Inferior parietal cortex (tissue), 1 donor: Measurements from ENCODE around the gene CD6.

Experiments used
- DNase-seq: peaks from one replicate; pipeline ENCODE4 v3.0.0-alpha.2; 2016; ENCODE audit errors: extremely low spot score

The CD6 gene

GRCh38 chr11:60971520-60971919 lies at the start of gene CD6:
TSS of gene CD6 (plus strand) at chr11:60971680. CDS start at chr11:60971866, 186 bp downstream.
- no peak for DNase-seq

GRCh38 chr11:60921777-60922335 lies 49.6 kb upstream of the CD6 start:
- DNase-seq, result no peak

- DNase-seq, result no peak
Observed at GRCh38 chr11:60922906-60923305, 48.6 kb upstream of the CD6 start.

GRCh38 chr11:60923326-60923725 lies 48.2 kb upstream of the CD6 start:
- DNase-seq, result no peak

GRCh38 chr11:60923800-60924109 lies 47.7 kb upstream of the CD6 start:
- no peak for DNase-seq

GRCh38 chr11:60924110-60924905 lies 47.2 kb upstream of the CD6 start, which contains the start of gene TMEM132A:
TSS of gene TMEM132A (plus strand) at chr11:60924460. CDS start at chr11:60924634, 174 bp downstream.
- no peak for DNase-seq

GRCh38 chr11:60924906-60925853 lies 46.3 kb upstream of the CD6 start:
- no peak for DNase-seq

GRCh38 chr11:60925868-60926267 lies 45.6 kb upstream of the CD6 start:
- DNase-seq, result no peak

- no peak for DNase-seq
Observed at GRCh38 chr11:60926500-60926899, 45.0 kb upstream of the CD6 start.

GRCh38 chr11:60927061-60927592 lies 44.4 kb upstream of the CD6 start:
- no peak for DNase-seq

GRCh38 chr11:60927600-60927999 lies 43.9 kb upstream of the CD6 start:
- DNase-seq, result no peak

- DNase-seq, result no peak
Observed at GRCh38 chr11:60928563-60929001, 42.9 kb upstream of the CD6 start.

GRCh38 chr11:60929764-60930163 lies 41.7 kb upstream of the CD6 start:
- DNase-seq, result no peak

- DNase-seq, result no peak
Observed at GRCh38 chr11:60930394-60930793, 41.1 kb upstream of the CD6 start.

- DNase-seq, result no peak
Observed at GRCh38 chr11:60931917-60932316, 39.6 kb upstream of the CD6 start.

- no peak for DNase-seq
Observed at GRCh38 chr11:60932605-60933356, 38.7 kb upstream of the CD6 start.

- DNase-seq, result no peak
Observed at GRCh38 chr11:60933416-60934123, 37.9 kb upstream of the CD6 start.

GRCh38 chr11:60934124-60934789 lies 37.2 kb upstream of the CD6 start:
- DNase-seq, result no peak

- no peak for DNase-seq
Observed at GRCh38 chr11:60934790-60935605, 36.5 kb upstream of the CD6 start.
